K562 (cell line): Measurements from ENCODE around the gene APOC1. TPM values are rescaled to one million over a fixed set of nuclear protein-coding genes. Genes with fewer than 3 reads are reported as not detected.

ENCODE experiments used
- CBFA2T2 ChIP-seq: fragments of 450-650 bp; conservative IDR thresholded peaks from 2 replicates; pipeline ENCODE4 v1.6.1; 2017; ENCODE audit warnings: mild to moderate bottlenecking
- CBX2 ChIP-seq: fragments of 200-600 bp; sonication (generic); IDR thresholded peaks from one replicate; pipeline ENCODE4 v1.6.1; 2012; ENCODE audit warnings: mild to moderate bottlenecking, low read length, inconsistent platforms; ENCODE audit not compliant: insufficient read depth, poor library complexity, severe bottlenecking
- EWSR1 ChIP-seq: fragments of 450-650 bp; IDR thresholded peaks from 2 replicates; pipeline ENCODE4 v1.6.1; 2018; ENCODE audit warnings: borderline replicate concordance, mild to moderate bottlenecking, low read depth, moderate library complexity; ENCODE audit not compliant: partially characterized antibody
- HNRNPK ChIP-seq: fragments of 200-400 bp; formaldehyde crosslinking; IDR thresholded peaks from one replicate; pipeline ENCODE4 v1.6.1; 2018; ENCODE audit warnings: mild to moderate bottlenecking, low read depth, low read length; ENCODE audit not compliant: poor library complexity, severe bottlenecking
- ILF3 ChIP-seq: fragments of 450-650 bp; IDR thresholded peaks from 2 replicates; pipeline ENCODE4 v1.6.1; 2018; ENCODE audit warnings: antibody characterized with exemption, mild to moderate bottlenecking, moderate library complexity, borderline replicate concordance
- TAF15 ChIP-seq: fragments of 200-400 bp; formaldehyde crosslinking; IDR thresholded peaks from 2 replicates; pipeline ENCODE4 v1.6.1; 2017; ENCODE audit warnings: mild to moderate bottlenecking, low read depth, low read length, moderate library complexity
- ZKSCAN1 ChIP-seq: fragments of 150-350 bp; IDR thresholded peaks from 2 replicates; pipeline ENCODE4 v1.6.1; 2016; ENCODE audit warnings: low read depth, low read length
- polyA plus RNA-seq, 8 experiments: library from polyadenylated mRNA; depleted of rRNA in 4 of 8; stranded (reverse) in 5 of 8; unstranded in 3 of 8; fragments of >200 nt; fragmentation: Nextera tagmentation in 2 of 8; fragmentation: Illumina TruSeq in 1 of 8; extraction: Ambion mirVana in 2 of 8; extraction: Trizol in 1 of 8; gene quantifications; 2 replicates each; pipeline versions ENCODE4 v1.2.1 to v1.2.3, GENCODE V29; 2011 to 2014; ENCODE audit warnings: inconsistent platforms in 1 of 8, missing spikeins in 1 of 8
- total RNA-seq, 7 experiments: library from RNA; depleted of rRNA in 6 of 7; stranded (reverse); fragments of >200 nt in 6 of 7; fragmentation: Illumina TruSeq in 2 of 7; extraction: Trizol in 2 of 7; gene quantifications; 2 replicates each; pipeline versions ENCODE4 v1.2.1 to v1.2.3, GENCODE V29; 2011 to 2021; ENCODE audit warnings: low replicate concordance in 1 of 7
- TF ChIP-seq, protein P1 (sequence below): fragments of 450-650 bp; IDR thresholded peaks from 2 replicates; pipeline ENCODE4 v1.6.1; 2016; ENCODE audit warnings: mild to moderate bottlenecking, moderate library complexity
- TF ChIP-seq, protein P2 (sequence below), 3 experiments: fragments of 200-800 bp in 1 of 3; fragments of 250-450 bp in 1 of 3; fragments of 450-650 bp in 1 of 3; sonication (Bioruptor Pico) in 1 of 3; sonication (Bioruptor generic) in 1 of 3; formaldehyde crosslinking in 1 of 3; IDR thresholded peaks; 2 replicates each; pipeline versions ENCODE4 v1.6.1 to v1.8.0; 2016 to 2022; ENCODE audit warnings: mild to moderate bottlenecking in 2 of 3, missing genetic modification characterization in 2 of 3, missing compliant biosample characterization in 1 of 3, moderate library complexity in 1 of 3

The APOC1 gene
- total and polyA plus RNA-seq, 9 of the 15 experiments (the other 6 are each of a cell fraction or from before 2014, with no cell fraction given), result 115 to 408 (median 220) TPM

GRCh38 chr19:44891016-44891882, 23.2 kb upstream of the APOC1 start, which contains the start of gene TOMM40 (continued):
- TF ChIP-seq, protein P1, sequence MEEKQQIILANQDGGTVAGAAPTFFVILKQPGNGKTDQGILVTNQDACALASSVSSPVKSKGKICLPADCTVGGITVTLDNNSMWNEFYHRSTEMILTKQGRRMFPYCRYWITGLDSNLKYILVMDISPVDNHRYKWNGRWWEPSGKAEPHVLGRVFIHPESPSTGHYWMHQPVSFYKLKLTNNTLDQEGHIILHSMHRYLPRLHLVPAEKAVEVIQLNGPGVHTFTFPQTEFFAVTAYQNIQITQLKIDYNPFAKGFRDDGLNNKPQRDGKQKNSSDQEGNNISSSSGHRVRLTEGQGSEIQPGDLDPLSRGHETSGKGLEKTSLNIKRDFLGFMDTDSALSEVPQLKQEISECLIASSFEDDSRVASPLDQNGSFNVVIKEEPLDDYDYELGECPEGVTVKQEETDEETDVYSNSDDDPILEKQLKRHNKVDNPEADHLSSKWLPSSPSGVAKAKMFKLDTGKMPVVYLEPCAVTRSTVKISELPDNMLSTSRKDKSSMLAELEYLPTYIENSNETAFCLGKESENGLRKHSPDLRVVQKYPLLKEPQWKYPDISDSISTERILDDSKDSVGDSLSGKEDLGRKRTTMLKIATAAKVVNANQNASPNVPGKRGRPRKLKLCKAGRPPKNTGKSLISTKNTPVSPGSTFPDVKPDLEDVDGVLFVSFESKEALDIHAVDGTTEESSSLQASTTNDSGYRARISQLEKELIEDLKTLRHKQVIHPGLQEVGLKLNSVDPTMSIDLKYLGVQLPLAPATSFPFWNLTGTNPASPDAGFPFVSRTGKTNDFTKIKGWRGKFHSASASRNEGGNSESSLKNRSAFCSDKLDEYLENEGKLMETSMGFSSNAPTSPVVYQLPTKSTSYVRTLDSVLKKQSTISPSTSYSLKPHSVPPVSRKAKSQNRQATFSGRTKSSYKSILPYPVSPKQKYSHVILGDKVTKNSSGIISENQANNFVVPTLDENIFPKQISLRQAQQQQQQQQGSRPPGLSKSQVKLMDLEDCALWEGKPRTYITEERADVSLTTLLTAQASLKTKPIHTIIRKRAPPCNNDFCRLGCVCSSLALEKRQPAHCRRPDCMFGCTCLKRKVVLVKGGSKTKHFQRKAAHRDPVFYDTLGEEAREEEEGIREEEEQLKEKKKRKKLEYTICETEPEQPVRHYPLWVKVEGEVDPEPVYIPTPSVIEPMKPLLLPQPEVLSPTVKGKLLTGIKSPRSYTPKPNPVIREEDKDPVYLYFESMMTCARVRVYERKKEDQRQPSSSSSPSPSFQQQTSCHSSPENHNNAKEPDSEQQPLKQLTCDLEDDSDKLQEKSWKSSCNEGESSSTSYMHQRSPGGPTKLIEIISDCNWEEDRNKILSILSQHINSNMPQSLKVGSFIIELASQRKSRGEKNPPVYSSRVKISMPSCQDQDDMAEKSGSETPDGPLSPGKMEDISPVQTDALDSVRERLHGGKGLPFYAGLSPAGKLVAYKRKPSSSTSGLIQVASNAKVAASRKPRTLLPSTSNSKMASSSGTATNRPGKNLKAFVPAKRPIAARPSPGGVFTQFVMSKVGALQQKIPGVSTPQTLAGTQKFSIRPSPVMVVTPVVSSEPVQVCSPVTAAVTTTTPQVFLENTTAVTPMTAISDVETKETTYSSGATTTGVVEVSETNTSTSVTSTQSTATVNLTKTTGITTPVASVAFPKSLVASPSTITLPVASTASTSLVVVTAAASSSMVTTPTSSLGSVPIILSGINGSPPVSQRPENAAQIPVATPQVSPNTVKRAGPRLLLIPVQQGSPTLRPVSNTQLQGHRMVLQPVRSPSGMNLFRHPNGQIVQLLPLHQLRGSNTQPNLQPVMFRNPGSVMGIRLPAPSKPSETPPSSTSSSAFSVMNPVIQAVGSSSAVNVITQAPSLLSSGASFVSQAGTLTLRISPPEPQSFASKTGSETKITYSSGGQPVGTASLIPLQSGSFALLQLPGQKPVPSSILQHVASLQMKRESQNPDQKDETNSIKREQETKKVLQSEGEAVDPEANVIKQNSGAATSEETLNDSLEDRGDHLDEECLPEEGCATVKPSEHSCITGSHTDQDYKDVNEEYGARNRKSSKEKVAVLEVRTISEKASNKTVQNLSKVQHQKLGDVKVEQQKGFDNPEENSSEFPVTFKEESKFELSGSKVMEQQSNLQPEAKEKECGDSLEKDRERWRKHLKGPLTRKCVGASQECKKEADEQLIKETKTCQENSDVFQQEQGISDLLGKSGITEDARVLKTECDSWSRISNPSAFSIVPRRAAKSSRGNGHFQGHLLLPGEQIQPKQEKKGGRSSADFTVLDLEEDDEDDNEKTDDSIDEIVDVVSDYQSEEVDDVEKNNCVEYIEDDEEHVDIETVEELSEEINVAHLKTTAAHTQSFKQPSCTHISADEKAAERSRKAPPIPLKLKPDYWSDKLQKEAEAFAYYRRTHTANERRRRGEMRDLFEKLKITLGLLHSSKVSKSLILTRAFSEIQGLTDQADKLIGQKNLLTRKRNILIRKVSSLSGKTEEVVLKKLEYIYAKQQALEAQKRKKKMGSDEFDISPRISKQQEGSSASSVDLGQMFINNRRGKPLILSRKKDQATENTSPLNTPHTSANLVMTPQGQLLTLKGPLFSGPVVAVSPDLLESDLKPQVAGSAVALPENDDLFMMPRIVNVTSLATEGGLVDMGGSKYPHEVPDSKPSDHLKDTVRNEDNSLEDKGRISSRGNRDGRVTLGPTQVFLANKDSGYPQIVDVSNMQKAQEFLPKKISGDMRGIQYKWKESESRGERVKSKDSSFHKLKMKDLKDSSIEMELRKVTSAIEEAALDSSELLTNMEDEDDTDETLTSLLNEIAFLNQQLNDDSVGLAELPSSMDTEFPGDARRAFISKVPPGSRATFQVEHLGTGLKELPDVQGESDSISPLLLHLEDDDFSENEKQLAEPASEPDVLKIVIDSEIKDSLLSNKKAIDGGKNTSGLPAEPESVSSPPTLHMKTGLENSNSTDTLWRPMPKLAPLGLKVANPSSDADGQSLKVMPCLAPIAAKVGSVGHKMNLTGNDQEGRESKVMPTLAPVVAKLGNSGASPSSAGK, result no peak
- no peak for TF ChIP-seq EWSR1
- TF ChIP-seq, protein P2, sequence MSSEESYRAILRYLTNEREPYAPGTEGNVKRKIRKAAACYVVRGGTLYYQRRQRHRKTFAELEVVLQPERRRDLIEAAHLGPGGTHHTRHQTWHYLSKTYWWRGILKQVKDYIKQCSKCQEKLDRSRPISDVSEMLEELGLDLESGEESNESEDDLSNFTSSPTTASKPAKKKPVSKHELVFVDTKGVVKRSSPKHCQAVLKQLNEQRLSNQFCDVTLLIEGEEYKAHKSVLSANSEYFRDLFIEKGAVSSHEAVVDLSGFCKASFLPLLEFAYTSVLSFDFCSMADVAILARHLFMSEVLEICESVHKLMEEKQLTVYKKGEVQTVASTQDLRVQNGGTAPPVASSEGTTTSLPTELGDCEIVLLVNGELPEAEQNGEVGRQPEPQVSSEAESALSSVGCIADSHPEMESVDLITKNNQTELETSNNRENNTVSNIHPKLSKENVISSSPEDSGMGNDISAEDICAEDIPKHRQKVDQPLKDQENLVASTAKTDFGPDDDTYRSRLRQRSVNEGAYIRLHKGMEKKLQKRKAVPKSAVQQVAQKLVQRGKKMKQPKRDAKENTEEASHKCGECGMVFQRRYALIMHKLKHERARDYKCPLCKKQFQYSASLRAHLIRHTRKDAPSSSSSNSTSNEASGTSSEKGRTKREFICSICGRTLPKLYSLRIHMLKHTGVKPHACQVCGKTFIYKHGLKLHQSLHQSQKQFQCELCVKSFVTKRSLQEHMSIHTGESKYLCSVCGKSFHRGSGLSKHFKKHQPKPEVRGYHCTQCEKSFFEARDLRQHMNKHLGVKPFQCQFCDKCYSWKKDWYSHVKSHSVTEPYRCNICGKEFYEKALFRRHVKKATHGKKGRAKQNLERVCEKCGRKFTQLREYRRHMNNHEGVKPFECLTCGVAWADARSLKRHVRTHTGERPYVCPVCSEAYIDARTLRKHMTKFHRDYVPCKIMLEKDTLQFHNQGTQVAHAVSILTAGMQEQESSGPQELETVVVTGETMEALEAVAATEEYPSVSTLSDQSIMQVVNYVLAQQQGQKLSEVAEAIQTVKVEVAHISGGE (CRISPR knock-in tag; IDR thresholded peaks at IDR 0.05), result 0 out of 6 replicates have a peak, but pooled peaks of 1 of the 3 experiments have one; percentile 52
- TF ChIP-seq CBFA2T2, result no peak
- TF ChIP-seq TAF15, result no peak
- no peak for TF ChIP-seq CBX2
- TF ChIP-seq ILF3, result no peak
- TF ChIP-seq ZKSCAN1, result no peak; the same call in 1 of the 2 replicates
- no peak for TF ChIP-seq HNRNPK
